Astrocyte of the cerebellum (primary cell): Measurements from ENCODE around the gene HSFX4.
"Not testable (repeated sequence)": the region's sequence is repeated elsewhere in the genome, so short reads cannot be mapped to it uniquely, and the experiment has no call there.

Source experiments
- DNase-seq: peaks from one replicate; pipeline ENCODE4 v3.0.0-alpha.2; 2011; ENCODE audit warnings: low read depth
- H3K4me3 ChIP-seq: 2 replicates; pipeline ENCODE4 v1.5.1; 2011; ENCODE audit warnings: mild to moderate bottlenecking, low read depth, low read length, moderate library complexity
- in situ Hi-C: cut with HindIII; loops from 2 replicates; pipeline ENCODE4 v1.10.0; 2017; ENCODE audit warnings: low sequenced_read_pairs
- TF ChIP-seq, protein P1 (sequence below): IDR thresholded peaks from 2 replicates; pipeline ENCODE4 v1.5.1; 2012; ENCODE audit warnings: low read length, low read depth, moderate library complexity, mild to moderate bottlenecking; ENCODE audit errors: missing control alignments

The HSFX4 gene

DNA sequence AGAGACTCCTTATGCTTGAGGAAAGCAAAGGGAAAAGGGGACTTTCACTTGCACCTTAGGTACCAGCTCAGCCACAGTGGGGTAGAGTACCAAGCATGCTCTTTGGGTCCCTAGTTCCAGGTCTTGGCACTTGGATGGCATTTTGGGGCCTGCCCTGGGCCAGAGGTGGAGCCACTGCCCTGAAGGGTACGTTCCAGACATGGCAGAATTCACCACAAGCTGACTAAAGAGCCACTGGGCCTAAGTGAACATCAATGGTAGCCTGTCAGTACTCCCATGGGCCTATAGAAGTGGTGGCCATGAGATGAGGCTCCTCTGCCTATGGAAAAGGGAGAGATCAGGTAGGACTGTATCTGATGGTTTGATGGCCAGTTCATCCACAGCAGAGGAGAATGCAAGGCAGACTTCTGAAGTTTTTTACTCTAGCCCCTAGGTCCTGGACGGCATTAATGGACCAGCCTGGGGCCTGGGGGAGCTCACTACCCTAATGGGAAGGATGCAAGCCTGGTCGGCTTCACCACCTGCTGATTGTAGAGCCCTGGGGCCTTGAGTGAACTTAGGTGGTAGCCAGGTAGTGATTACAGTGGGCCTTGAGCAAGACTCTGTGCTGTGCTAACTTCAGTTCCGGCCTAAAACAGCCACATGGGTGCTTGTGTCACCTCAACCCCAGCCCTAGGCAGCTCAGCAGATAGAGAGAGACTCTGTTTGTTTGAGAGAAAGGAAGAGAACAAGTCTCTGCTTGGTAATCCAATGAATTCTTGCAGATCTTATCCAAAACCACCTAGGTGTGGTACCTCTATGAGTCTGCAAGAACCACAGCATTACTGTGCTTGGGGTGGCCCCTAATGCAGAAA lies 19.8 kb upstream of the HSFX4 start:
- no peak for DNase-seq
- H3K4me3 ChIP-seq: no peak overlapping the region
- TF ChIP-seq, protein P1, sequence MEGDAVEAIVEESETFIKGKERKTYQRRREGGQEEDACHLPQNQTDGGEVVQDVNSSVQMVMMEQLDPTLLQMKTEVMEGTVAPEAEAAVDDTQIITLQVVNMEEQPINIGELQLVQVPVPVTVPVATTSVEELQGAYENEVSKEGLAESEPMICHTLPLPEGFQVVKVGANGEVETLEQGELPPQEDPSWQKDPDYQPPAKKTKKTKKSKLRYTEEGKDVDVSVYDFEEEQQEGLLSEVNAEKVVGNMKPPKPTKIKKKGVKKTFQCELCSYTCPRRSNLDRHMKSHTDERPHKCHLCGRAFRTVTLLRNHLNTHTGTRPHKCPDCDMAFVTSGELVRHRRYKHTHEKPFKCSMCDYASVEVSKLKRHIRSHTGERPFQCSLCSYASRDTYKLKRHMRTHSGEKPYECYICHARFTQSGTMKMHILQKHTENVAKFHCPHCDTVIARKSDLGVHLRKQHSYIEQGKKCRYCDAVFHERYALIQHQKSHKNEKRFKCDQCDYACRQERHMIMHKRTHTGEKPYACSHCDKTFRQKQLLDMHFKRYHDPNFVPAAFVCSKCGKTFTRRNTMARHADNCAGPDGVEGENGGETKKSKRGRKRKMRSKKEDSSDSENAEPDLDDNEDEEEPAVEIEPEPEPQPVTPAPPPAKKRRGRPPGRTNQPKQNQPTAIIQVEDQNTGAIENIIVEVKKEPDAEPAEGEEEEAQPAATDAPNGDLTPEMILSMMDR: no peak
- in situ Hi-C loops: no loop called here

DNA sequence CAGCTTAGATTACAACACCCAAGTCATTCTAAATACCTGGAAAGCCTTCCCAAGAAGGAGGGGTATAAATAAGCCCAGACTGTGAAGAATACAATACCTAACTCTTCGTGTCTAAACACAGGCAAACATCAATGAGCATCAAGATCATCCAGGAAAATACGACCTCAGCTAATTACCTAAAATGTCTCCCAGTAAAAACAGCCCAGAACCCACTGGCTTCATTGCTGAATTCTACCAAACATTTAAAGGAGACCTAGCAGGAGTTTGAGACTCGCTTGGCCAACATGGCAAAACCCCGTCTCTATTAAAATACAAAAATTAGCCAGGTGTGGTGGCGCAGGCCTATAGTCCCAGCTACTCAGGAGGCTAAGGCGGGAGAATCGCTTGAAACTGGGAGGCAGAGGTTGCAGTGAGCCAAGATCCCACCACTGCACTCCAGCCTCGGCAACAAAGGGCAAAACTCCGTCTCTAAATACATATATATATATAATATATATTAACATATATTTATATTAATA lies 19.1 kb upstream of the HSFX4 start:
- no peak overlapping the region for H3K4me3 ChIP-seq
- DNase-seq: no peak
- TF ChIP-seq, protein P1: no peak
- in situ Hi-C loops: no loop called here

DNA sequence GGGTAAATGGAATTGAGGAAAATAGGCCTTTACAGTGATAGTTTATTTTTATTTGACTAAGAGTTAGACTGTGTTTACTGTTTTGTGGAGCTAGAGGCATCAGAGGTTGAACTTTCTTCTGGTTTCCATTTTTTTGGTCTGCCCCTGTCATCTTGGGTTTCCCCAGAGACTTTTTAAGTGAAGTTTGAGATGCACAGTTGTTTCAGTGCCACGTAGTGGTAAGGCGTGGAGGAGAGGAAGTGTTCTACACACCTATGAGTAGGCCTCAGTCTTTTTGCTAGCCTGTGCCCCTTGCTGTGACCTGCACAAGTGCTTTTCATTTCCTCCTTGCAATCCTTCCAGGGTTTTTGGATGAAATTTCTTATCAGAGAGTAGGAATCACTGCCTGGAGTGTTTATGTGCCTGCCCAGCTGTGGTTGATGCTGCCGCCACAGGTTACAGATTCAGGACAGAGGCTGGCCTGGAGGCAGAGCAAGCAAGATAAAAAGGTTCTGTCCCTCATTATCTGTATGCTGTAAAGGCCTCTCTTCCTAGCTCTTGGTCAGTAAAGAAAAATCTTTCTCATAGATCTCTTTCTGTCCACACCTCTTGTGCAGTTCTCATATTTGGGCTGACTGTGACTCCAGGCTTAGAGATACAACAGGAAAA lies 12.5 kb upstream of the HSFX4 start:
- in situ Hi-C loops: no loop called here
- TF ChIP-seq, protein P1: no peak
- no peak for DNase-seq
- no peak overlapping the region for H3K4me3 ChIP-seq

DNA sequence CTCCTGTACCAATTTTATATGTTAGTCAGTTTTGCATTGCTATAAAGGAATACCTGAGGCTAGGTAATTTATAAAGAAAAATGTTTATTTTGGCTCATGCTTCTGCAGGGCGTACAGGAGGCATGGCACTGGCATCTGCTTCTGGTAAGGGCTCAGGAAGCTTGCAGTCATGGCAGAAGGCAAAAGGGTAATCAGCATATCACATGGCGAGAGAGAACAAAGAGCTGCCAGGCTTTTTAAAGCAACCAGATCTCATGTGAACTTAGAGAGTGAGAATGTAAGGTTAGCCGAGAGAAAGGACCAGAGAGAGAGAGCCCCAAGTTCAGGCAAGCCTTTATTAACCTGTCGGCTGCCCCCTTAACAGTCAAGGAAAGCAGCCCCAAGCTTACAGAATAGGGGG lies 5.5 kb upstream of the HSFX4 start:
- DNase-seq, in situ Hi-C loops, H3K4me3 ChIP-seq: not testable (repeated sequence)

DNA sequence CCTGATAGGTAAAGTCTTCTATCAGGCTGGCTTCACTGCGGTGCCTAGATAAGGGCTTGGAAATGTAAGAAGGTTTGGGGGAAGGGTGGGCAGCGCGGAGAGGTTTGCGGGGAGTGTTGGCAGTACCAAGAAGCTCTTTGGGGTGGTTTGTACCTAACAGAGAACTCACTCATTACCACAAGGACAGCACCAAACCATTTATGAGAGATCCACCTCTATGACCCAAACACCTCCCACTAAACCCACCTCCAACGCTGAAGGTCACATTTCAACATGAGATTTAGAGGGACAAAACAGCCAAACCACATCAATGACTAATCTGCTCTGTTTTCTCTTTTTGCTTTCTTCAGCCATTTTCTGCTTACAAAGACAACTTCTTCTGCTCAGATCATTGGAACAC lies 4.9 kb upstream of the HSFX4 start:
- in situ Hi-C loops, DNase-seq: not testable (repeated sequence)

DNA sequence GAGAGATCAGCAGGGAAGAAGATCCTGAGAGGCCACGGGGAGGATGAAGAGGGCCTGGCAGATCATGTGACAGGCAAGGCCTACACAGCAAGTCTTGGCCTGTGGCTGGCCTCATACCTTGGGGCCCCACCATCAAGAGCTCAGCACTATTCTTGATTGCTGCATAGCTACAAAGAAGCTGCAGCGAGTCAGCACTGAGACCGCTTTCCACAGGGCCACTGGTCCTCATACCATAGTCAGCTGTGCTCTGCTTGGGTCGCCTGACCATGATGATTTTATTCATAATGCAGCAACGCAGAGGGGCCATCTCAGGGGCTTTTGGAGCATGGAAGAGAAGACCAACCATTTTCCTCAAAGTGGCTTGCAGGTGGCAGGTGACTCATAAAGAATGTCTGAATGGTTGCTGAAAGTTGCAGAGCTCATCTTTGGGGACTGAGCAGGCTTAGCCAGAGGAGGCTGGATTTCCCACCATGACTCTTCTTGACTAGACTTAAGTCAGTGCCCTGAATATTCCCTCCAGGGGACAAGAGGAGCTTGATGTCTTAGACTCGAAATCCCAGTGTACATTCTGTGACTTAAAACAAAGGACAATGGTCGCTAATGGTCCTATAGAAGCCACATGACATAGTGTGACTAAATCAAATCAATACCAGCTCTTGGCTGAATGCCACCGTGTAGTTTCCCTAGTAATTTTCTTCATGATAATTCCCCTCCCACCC lies 2.0 kb upstream of the HSFX4 start:
- in situ Hi-C loops, H3K4me3 ChIP-seq, DNase-seq: not testable (repeated sequence)

More for the DNA sequence above, 4.9 kb upstream of the HSFX4 start:
- not testable (repeated sequence) for H3K4me3 ChIP-seq

DNA sequence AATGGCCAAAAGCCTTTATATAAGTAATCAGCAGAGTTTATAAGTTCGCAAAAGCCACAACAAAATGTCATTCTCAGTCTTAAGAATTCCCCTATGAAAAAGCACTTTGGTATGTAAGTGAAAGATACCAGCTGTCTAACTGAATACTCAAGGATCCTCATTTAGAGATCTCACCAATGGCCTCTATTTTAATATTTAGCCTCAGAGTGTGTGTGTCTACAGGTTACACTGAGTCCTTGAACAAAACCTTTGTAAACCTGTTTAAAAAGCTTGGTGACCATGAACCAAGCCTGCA lies 1.5 kb upstream of the HSFX4 start:
- in situ Hi-C loops, H3K4me3 ChIP-seq, DNase-seq: not testable (repeated sequence)

DNA sequence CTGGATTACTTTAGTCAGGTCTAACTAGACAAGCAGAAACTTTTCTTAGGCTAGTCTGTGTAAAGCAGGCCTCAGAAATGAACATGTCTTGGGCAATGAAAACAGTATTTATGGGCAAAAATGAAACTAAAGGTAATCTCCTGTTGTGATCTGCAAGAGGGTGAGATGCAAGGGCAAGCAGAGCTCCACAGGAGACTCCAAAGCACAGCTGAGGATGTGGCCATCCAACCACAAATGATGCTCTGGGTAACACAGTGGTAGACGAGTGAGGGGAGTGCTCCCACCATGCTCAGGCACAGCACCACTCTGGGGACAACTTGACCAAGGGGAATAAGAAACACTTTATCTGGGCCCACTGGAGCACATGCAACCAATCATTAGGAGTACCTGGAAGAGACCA lies 738 bp upstream of the HSFX4 start:
- H3K4me3 ChIP-seq, DNase-seq, in situ Hi-C loops: not testable (repeated sequence)

DNA sequence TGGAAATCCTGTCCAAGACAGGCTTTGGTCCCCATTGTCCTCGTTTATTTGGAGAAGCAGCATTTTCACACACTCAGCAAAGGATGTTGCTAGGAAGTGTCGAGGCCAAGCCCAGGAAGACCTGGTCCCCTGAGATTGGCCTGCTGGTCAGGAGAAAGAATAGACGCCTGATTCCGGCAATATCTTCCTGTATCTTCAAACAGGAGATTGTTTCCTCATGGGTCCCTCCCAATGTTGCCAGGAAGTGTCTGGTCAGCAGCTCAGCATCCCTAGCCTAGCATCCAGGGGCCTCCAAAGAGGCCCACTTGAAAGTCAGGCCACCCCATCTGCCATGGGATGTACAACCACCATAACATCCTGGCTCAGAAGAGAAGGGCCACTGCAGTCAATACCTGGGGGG lies 2.0 kb downstream of the HSFX4 start:
- DNase-seq, H3K4me3 ChIP-seq, in situ Hi-C loops: not testable (repeated sequence)

DNA sequence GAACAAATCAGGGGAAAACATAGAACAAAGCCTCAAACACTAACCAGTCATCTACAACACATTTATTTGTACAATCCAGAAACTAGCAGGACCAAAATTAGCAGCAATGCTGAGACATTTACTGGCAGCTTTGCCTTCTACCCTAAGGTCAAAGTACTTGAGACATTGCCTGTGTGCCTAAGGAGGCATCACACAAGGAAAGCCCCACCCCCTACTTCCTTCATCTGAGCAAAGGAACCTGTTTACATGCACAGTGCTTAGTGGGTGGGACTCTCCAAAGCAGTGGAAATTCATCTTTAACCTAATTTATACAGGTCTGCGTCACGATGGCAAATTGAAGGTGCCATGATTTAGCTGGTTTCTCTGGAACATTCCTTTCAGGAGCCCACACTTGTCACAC lies 2.8 kb downstream of the HSFX4 start:
- in situ Hi-C loops, H3K4me3 ChIP-seq: not testable (repeated sequence)

DNA sequence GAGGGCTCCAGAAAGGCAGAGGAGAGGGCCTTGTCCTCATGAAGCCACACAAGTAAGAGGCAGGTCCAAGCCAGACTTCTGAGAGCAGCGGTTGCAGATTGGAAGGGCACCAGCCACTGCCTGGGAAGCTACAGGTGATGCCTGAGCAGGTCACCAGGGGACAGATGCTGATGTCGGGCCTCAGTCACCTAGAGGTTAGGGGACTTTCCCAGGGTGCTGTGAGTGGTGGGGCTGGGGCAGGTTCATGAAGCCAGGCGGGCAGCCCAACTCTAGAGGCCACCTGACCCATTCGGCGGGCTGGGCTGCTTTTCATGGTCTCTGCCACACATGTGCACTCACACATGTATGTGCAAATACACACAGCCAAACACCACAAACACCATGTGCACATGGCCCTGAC lies 3.6 kb downstream of the HSFX4 start:
- in situ Hi-C loops, DNase-seq, H3K4me3 ChIP-seq: not testable (repeated sequence)

More for the DNA sequence above, 2.8 kb downstream of the HSFX4 start:
- DNase-seq: not testable (repeated sequence)

DNA sequence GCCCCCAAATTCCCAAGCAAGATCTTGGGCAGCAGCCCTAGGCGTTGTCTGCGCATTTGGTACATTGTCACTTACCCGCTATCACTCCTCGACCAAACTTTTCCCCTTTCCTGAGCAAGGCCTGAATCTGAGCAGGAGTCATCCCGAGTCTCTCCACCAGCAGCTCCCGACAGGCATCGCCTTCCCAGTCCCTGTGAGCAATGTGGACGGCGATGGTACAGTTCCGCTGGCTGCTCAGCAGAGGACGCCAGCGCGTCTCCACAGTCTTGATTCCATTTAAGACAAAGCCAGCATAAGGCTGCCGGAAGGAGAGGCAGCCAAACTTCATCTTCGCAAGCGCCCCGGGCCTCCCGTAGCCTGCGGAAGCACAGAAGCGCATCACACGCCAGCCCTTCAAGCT lies 4.2 kb downstream of the HSFX4 start:
- H3K4me3 ChIP-seq, in situ Hi-C loops, DNase-seq: not testable (repeated sequence)

DNA sequence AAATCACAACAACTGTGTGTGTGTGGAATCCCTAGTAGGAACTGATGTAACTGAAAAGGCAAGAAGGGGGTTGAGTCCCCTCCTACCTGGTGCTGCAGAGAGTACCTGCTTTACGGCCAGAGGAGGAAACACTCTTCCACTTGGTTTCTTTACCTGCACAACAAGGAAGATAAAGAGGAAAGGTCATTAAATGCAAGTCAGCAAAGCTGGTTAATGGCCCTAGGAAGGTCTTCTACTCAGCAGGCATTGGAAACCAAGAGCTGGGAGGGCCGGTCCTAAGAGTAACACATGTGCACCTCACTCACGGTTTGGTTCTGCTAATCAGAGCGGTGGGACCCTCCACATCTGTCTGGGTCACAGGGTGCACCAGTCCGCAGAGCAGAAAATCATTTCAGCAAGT lies 8.0 kb downstream of the HSFX4 start:
- DNase-seq, in situ Hi-C loops: not testable (repeated sequence)
- H3K4me3 ChIP-seq: peak overlapping the region; percentile 79
